ENCODE data around the gene HAVCR1.
"Not testable (repeated sequence)": the region's sequence is repeated elsewhere in the genome, so short reads cannot be mapped to it uniquely, and the experiment has no call there.

HAVCR1 gene

DNA sequence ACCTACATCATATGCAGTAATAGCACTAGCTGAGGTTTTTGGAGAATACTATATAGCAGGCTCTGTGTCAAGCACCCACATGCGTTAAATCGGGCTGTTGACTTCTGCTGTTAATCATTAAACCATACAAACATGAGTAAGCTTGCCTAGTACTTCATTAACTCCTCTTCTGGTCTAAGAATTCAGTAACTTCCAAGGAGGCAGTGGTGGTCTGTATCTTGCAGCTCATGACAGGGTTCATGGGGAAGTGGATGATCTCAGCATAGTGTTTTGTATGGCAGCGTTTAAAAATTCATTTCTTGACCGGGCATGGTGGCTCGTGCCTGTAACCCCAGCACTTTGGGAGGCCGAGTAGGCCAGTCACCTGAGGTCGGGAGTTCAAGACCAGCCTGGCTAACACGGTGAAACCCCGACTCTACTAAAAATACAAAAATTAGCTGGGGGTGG is at the start of gene HAVCR1:
Gene HAVCR1 (minus strand): TSS at position 24 of the 447 bp plus-strand sequence. CDS start 1,173 bp downstream, outside the sequence.
- DNase-seq: no peak

DNA sequence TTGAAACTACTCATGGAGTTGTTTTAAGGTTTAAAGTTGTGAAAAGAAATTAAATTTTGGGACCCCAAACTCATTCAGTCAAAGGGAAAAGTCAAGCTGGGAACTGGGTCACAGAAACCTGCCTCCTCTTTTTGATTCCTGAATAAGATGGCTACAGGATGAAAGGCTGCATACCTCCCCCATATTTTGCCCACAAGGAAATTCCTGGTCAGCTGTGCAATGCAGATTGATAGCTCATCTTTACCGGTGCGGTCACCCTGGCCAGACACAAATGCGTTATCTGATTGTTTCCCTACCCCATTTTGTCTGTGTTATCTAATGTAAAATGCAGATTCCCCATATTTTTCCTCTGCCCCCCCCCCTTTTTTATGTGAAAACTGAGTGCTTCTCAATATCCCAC is 48.6 kb upstream of the HAVCR1 start:
- DNase-seq: no peak

GRCh38 chr5:157106630-157107461 is 47.9 kb upstream of the HAVCR1 start:
- peak; percentile 9 for DNase-seq

GRCh38 chr5:157100140-157100679 is 41.3 kb upstream of the HAVCR1 start:
- DNase-seq: peak; percentile 3

DNA sequence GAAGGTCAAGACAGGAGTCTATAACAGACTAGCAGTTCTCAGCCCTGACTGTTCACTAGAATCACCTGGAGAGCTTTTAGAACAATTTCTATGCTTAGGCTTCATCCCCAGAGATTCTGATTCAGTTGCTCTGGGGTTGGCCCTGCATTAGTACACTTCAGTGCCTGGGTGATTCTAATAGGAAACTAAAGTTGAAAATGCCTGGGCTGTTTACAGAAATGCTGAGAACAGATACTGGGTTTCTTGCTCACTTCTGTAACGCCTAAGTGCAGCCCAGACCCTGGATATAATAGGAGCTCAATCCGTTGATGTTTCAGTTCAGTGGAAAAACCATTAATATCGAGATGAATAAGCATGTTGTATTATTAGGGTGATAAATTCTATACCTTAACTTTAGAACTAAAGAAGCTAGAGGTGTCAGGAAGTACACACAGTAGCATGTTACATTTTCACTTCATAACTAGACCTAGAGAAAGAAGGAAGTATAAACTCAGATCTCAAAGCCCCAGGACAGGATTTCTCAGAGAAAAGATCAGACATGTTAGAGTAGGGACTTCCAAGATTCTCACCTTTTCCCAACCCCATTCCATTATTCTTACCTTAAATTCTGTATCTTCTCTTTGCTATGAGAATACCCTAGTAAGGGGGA is 29.6 kb upstream of the HAVCR1 start:
- no peak for DNase-seq

DNA sequence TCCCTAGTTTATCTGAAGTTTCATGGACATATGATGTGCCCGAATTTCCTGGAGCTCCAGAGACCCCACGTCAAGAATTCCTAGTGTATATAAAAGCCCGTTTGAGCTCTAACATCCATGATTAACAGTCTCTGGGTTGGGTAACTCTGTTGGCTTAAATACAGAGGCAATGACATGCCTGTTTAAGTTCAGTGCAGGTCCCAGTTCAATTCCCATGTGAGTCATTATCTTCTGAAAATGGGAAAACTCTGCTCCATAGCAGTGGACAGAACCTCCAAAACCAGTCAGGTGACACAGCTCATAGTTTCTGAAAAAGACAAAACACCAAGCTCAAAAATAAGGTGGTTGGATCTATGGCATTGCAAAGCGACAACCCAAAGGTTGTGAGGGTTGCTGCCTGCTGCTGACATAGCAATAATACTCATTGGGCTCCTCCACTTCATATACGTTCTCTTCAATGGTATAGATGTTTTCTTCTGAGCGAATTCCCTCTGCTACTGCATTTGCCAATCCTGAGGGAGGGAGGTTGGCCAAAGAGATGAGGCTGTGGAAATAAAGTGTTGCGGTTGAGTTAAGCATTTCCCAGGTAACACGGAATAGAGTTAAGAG is 27.9 kb upstream of the HAVCR1 start:
- no peak for DNase-seq

GRCh38 chr5:157085930-157086329 is 27.0 kb upstream of the HAVCR1 start:
- no peak for DNase-seq

DNA sequence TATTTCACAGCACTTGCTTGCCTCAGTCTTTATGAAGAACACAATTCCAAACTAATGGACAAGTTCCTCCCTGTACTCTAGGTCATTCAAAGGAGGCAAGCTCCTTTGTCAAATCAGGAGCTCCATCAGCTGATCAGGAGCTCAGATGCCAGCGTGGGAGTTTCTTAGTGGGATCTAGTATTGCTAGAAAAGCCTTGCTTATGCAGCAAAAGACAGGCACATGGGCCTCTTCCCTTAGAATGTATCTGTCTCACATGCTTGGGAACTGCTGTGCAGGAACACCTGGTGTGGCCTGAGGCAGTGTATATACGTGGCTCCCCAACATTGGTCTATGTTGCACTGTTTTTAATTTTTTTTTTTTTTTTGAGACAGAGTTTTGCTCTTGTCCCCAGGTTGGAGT is 21.4 kb upstream of the HAVCR1 start:
- no peak for DNase-seq

GRCh38 chr5:157076558-157076957 is 17.6 kb upstream of the HAVCR1 start:
- no peak for DNase-seq

GRCh38 chr5:157072508-157072907 is 13.6 kb upstream of the HAVCR1 start:
- DNase-seq: no peak

DNA sequence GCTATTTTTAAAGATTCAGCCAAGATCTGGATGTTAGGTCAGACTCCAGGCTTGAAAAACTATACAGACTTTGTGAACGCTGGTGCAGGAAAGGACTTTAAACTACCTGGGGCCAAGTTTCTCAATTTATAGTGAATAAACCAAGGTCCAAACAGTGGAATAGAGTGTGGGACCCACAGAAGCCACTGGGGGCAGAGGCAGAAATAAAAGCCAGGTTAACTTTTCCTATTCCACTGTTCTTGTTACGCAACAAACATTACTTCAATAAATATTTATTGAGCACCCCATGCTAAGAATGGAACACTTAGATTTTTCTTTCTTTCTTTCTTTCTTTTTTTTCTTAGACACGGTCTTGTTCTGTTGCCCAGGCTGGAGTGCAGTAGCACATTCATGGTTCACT is 11.0 kb upstream of the HAVCR1 start:
- DNase-seq: no peak

GRCh38 chr5:157068785-157069184 is 9.9 kb upstream of the HAVCR1 start:
- no peak for DNase-seq

- no peak for DNase-seq
Observed at GRCh38 chr5:157068339-157068738, 9.4 kb upstream of the HAVCR1 start.

GRCh38 chr5:157067005-157067404 is 8.1 kb upstream of the HAVCR1 start:
- no peak for DNase-seq

- DNase-seq: no peak
Observed at GRCh38 chr5:157066080-157066479, 7.2 kb upstream of the HAVCR1 start.

- no peak for DNase-seq
Observed at GRCh38 chr5:157063776-157064430, 5.0 kb upstream of the HAVCR1 start.

DNA sequence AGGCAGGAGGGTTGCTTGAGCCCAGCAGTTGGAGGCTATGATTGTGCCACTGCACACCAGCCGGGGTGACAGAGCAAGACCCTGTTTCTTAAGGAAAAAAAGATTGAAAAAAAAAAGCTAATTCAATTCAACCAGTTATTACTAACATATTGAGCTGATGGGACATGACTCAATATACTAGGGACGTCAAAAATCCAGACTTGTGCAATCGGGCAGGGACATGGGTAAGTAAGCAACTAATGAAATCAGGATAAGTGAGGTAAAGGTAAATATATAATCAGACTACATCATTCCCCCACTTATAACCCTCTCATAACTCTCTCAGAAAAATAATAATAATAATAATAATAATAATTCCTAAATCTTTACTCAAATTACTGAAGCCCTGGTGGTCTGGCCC is 975 bp upstream of the HAVCR1 start:
- no peak for DNase-seq

DNA sequence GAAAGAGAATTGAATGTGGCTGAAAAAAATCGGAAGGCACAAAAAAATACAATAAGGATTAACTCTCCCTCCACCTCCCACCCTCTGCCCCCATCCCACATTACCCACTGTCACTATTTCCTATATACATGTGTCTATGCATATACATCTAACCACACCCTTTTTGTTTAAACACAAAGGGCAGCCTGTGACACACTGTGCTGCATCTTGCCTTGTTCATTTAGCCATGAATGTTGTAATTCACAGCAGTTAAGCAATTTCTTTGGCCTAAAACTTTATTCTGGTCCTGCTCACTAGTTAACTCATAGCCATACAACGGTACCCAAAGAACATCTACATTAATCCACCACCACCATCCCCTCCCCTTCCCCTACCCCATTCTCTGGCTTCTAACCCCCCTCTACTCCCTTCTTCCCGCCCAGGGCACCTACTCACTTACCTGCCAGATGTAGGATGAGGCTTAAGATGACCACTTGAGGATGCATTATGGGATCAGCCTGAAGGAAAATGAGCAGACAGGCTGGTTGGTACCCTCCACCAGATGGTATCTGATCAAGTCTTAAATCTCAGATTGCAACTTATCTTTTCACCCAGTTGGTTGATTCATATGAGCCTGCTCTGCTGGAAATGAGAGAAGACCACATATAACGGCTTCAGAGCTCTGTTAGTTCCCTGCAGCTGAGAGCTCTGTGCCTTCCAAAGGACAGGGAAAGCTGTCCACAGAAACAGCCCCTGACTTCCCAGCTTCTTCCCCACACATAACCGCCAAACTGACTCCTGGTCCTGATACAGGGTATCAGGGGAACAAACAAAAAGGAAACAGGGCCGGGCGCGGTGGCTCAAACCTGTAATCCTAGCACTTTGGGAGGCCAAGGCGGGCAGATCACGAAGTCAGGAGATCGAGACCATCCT is 1.2 kb downstream of the HAVCR1 start:
- DNase-seq: no peak

DNA sequence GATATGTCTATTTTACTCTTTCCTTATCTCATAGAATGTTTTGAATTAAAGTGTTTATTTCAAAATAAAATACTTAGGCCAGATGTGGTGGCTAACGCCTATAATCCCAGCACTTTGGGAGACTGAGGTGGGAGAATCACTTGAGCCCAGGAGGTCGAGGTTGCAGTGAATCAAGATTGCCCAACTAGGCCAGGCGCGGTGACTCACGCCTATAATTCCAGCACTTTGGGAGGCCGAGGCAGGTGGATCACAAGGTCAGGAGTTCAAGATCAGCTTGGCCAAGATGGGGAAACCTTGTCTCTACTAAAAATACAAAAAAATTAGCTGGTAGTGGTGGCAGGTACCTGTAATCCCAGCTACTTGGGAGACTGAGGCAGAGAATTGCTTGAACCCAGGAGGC is 2.1 kb downstream of the HAVCR1 start:
- not testable (repeated sequence) for DNase-seq

DNA sequence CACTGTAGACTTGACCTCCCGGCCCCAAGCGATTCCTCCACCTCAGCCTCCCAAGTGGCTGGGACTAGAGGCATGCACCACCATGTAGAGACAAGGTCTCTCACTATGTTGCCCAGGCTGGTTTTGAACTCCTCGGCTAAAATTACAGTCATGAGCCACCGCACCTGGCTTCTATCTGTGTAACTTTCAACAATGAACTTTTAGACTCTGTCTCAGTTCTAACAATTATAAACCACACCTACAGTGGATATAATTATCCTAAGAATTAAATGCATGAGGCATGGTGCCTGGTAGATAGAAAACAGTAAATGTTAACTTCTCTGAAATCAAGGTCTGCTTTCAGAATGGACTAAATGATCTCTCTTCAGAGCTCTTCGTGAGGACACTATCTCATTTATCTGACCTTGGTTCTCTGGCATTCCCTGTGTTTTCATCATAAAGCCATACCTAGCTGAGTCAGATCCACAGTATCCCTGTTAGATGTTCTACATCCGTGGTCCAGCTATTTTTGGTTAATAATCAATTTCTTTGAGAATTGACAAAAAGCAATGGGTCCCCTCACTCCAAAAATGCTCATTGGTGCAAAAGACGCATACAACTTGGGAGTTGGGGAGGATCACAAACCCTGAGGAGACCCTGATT is 7.2 kb downstream of the HAVCR1 start:
- no peak for DNase-seq

DNA sequence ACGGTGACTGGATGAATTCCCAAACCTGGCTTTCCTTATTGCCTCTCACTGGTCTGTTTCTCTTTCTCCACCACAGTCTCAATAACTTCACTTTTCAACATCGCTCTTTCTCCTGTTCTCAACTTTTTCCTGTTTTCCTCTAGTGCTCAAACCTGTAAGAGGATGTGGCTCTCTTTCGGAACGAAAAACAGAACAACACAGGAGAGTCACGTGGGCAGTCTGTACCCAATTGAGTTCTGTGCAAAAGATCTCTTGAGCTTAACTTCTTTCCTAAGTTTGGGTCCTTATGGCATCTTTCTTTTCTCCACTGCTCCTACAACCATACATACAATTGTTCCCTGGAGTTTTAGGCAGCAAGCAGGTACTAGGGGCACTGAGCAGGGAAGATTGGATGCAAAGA is 8.9 kb downstream of the HAVCR1 start:
- DNase-seq: no peak

All from activated naive CD4-positive, alpha-beta T cell treated with Interleukin-2 at 50 U/mL for 16 hours (primary cell).